HL-60 (cell line): ENCODE data around the gene RNU2-63P.

Experiments
- POLR2AphosphoS5 ChIP-seq: IDR thresholded peaks from 2 replicates; pipeline ENCODE4 v1.6.1; 2012; ENCODE audit warnings: low read depth
- TF ChIP-seq, protein P1 (sequence below): IDR thresholded peaks from one replicate; pipeline ENCODE4 v1.5.1; 2011; ENCODE audit warnings: low read length, control low read depth, inconsistent platforms; ENCODE audit not compliant: insufficient read depth
- TF ChIP-seq, protein P2 (sequence below): IDR thresholded peaks from 2 replicates; pipeline ENCODE4 v1.6.1; 2012; ENCODE audit warnings: low read depth; ENCODE audit not compliant: insufficient replicate concordance

DNA sequence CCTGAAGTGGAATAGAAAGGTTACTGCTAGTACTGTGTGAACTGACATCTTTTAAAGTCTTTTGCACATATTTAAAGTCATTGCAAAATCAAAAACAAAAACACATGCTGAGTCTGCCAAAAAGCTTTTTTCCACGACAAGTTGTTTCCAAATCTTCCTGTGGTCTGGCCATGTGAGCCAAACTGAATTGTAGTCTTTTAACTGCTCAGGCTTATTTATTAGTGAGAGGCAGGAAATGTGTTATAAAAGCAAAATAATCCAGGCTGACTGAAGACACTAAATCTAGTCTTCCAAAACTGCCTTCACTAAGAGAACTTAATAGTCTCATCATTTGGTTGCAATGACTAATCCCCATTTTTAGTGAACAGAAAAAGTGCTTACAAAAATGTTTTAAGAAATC is 36.9 kb upstream of the RNU2-63P start:
- TF ChIP-seq, protein P1, sequence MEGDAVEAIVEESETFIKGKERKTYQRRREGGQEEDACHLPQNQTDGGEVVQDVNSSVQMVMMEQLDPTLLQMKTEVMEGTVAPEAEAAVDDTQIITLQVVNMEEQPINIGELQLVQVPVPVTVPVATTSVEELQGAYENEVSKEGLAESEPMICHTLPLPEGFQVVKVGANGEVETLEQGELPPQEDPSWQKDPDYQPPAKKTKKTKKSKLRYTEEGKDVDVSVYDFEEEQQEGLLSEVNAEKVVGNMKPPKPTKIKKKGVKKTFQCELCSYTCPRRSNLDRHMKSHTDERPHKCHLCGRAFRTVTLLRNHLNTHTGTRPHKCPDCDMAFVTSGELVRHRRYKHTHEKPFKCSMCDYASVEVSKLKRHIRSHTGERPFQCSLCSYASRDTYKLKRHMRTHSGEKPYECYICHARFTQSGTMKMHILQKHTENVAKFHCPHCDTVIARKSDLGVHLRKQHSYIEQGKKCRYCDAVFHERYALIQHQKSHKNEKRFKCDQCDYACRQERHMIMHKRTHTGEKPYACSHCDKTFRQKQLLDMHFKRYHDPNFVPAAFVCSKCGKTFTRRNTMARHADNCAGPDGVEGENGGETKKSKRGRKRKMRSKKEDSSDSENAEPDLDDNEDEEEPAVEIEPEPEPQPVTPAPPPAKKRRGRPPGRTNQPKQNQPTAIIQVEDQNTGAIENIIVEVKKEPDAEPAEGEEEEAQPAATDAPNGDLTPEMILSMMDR, result no peak
- TF ChIP-seq POLR2AphosphoS5, result 0 out of 2 replicates have a peak, but pooled peaks have one; percentile 18
- TF ChIP-seq, protein P2, sequence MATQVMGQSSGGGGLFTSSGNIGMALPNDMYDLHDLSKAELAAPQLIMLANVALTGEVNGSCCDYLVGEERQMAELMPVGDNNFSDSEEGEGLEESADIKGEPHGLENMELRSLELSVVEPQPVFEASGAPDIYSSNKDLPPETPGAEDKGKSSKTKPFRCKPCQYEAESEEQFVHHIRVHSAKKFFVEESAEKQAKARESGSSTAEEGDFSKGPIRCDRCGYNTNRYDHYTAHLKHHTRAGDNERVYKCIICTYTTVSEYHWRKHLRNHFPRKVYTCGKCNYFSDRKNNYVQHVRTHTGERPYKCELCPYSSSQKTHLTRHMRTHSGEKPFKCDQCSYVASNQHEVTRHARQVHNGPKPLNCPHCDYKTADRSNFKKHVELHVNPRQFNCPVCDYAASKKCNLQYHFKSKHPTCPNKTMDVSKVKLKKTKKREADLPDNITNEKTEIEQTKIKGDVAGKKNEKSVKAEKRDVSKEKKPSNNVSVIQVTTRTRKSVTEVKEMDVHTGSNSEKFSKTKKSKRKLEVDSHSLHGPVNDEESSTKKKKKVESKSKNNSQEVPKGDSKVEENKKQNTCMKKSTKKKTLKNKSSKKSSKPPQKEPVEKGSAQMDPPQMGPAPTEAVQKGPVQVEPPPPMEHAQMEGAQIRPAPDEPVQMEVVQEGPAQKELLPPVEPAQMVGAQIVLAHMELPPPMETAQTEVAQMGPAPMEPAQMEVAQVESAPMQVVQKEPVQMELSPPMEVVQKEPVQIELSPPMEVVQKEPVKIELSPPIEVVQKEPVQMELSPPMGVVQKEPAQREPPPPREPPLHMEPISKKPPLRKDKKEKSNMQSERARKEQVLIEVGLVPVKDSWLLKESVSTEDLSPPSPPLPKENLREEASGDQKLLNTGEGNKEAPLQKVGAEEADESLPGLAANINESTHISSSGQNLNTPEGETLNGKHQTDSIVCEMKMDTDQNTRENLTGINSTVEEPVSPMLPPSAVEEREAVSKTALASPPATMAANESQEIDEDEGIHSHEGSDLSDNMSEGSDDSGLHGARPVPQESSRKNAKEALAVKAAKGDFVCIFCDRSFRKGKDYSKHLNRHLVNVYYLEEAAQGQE, result no peak
